Measurements from ENCODE around the gene ACAA2. TPM values are rescaled to one million over a fixed set of nuclear protein-coding genes. Genes with fewer than 3 reads are reported as not detected.

Gene ACAA2
- total and polyA plus RNA-seq, 2 of the 8 experiments (the other 6 are each of a cell fraction or from before 2014, with no cell fraction given) = 63.4 to 151 TPM

- H2AK5ac ChIP-seq (ENCODE audit: low read depth, low read length) = peak overlapping the region; percentile 2; the same call in 1 of the 2 replicates
- no peak overlapping the region for H3K23ac ChIP-seq (ENCODE audit: insufficient read length)
- no peak overlapping the region for H3K4me2 ChIP-seq (ENCODE audit: insufficient read depth in 1 of 2, low read depth in 2 of 2, low read length in 2 of 2)
- no peak overlapping the region for H3K56ac ChIP-seq (replicated peaks; ENCODE audit: insufficient read length, low read depth, low read length)
- ChIA-PET CTCF (ENCODE audit: partially characterized antibody) (interaction anchor here (1.0 to 3.3 kb wide), 7 partner anchors 15 to 241 kb away, joined by 3 to 13 read pairs (median 3); no protein-coding TSS in a partner anchor), POLR2A (ENCODE audit: partially characterized antibody) (interaction anchor here (0.6 to 1.6 kb wide), 3 partner anchors 8 to 265 kb away, joined by 3 to 4 read pairs (median 4); partner anchors contain the start of gene C18orf32)
- H2BK20ac ChIP-seq (ENCODE audit: low read length) = no peak overlapping the region
- H4K8ac ChIP-seq (ENCODE audit: extremely low read depth, insufficient read depth, low read length) = no peak overlapping the region
- H2BK12ac ChIP-seq (ENCODE audit: low read depth, low read length) = no peak overlapping the region
- no peak overlapping the region for H4K91ac ChIP-seq (replicated peaks; ENCODE audit: insufficient read length, low read length)
- H3K27ac ChIP-seq (ENCODE audit: low read depth, low read length) = no peak overlapping the region
- H3K79me1 ChIP-seq (ENCODE audit: low read depth, low read length) = no peaks in the 10 kb centered on the region
- no peak overlapping the region for H2BK120ac ChIP-seq (replicated peaks; ENCODE audit: low read depth, low read length)
- H3K27me3 ChIP-seq (replicated peaks in 1 of 4; ENCODE audit: control insufficient read depth in 3 of 4, extremely low read depth in 1 of 4, insufficient read depth in 3 of 4, low read length in 3 of 4) = no peaks in the 10 kb centered on the region
- no peaks in the 10 kb centered on the region for H3K4me1 ChIP-seq (replicated peaks in 1 of 4; ENCODE audit: control insufficient read depth in 3 of 4, insufficient read depth in 4 of 4, low read length in 3 of 4)
- WGBS, 2 experiments (ENCODE audit: extremely low coverage in 1 of 2, insufficient coverage in 1 of 2, insufficient read length in 1 of 2, insufficient replicate concordance in 2 of 2, low coverage in 1 of 2, low lambda C conversion rate in 2 of 2, missing lambda C conversion rate in 1 of 2) = 89% methylated on average over 8 of the region's 8 CpGs; no CpG with 5 or more reads in 1 of the 2 experiments
- no peak overlapping the region for H2BK15ac ChIP-seq (ENCODE audit: low read length)
- H3K14ac ChIP-seq (ENCODE audit: insufficient read length) = no peak overlapping the region
- H3K36me3 ChIP-seq (ENCODE audit: control insufficient read depth in 2 of 4, insufficient read depth in 4 of 4, low read length in 3 of 4) = no peaks in the 10 kb centered on the region
- H3K9ac ChIP-seq (replicated peaks in 1 of 4; ENCODE audit: extremely low read depth in 1 of 4, low read depth in 3 of 4, low read length in 3 of 4) = no peak overlapping the region
- no peak overlapping the region for H4K5ac ChIP-seq (ENCODE audit: insufficient read length, low read depth, low read length)
- FAIRE-seq (no peak), DNase-seq (ENCODE audit: low read depth in 1 of 2, low spot score in 2 of 2) (peak in 1 of 2 experiments; percentile 35)
- no peaks in the 10 kb centered on the region for H3K79me2 ChIP-seq (ENCODE audit: control insufficient read depth in 1 of 2, insufficient read depth in 2 of 2, low read length in 2 of 2)
- H2BK5ac ChIP-seq (ENCODE audit: low read depth, low read length) = no peak overlapping the region
- H4K20me1 ChIP-seq (replicated peaks in 1 of 2; ENCODE audit: control insufficient read depth in 1 of 2, insufficient read depth in 2 of 2, low read length in 2 of 2) = no peaks in the 10 kb centered on the region
- no peaks in the 10 kb centered on the region for H3K9me3 ChIP-seq (ENCODE audit: insufficient read depth in 2 of 2, low read depth in 1 of 2, low read length in 1 of 2)
- no peak overlapping the region for H3K4me3 ChIP-seq (ENCODE audit: extremely low read depth in 1 of 4, insufficient read depth in 2 of 4, low read depth in 3 of 4, low read length in 4 of 4)
- no peak overlapping the region for H3K18ac ChIP-seq (ENCODE audit: extremely low read depth, low read length)
- H2AFZ ChIP-seq (ENCODE audit: low read length) = no peak overlapping the region
- no peak overlapping the region for H3K4ac ChIP-seq (replicated peaks; ENCODE audit: insufficient read length, low read depth, low read length)
- no peak for TF ChIP-seq SRF (IDR thresholded peaks at IDR 0.05; ENCODE audit: low read depth, low read length)
- no peaks in the 10 kb centered on the region for H3K23me2 ChIP-seq (ENCODE audit: low read depth, low read length)
These were observed 61.8 kb downstream of the ACAA2 start for GRCh38 chr18:49751427-49752094.
